Stimulated activated CD8-positive, alpha-beta memory T cell treated with anti-CD3 and anti-CD28 coated beads, Interleukin-4, amount 100 ng/mL, for 24 hours (primary cell): ENCODE data around the gene CERS6.
"Not testable (repeated sequence)": the region's sequence is repeated elsewhere in the genome, so short reads cannot be mapped to it uniquely, and the experiment has no call there.

ENCODE experiments used
- DNase-seq: peaks from one replicate; pipeline ENCODE4 v3.0.0-alpha.2; 2020; ENCODE audit warnings: low read depth

Gene CERS6

GRCh38 chr2:168502852-168503251 is 46.8 kb downstream of the CERS6 start:
- DNase-seq = not testable (repeated sequence)

- DNase-seq = no peak
Measured at GRCh38 chr2:168503901-168504300, 47.8 kb downstream of the CERS6 start.

- DNase-seq = no peak
Measured at GRCh38 chr2:168504323-168504722, 48.3 kb downstream of the CERS6 start.

- no peak for DNase-seq
Measured at GRCh38 chr2:168510125-168510756, 54.2 kb downstream of the CERS6 start.

- no peak for DNase-seq
Measured at GRCh38 chr2:168514692-168515091, 58.6 kb downstream of the CERS6 start.

GRCh38 chr2:168515502-168515901 is 59.4 kb downstream of the CERS6 start:
- no peak for DNase-seq

GRCh38 chr2:168517816-168518215 is 61.7 kb downstream of the CERS6 start:
- no peak for DNase-seq

GRCh38 chr2:168518555-168519066 is 62.5 kb downstream of the CERS6 start:
- DNase-seq = no peak

GRCh38 chr2:168519534-168520308 is 63.6 kb downstream of the CERS6 start:
- no peak for DNase-seq

- no peak for DNase-seq
Measured at GRCh38 chr2:168521053-168521741, 65.1 kb downstream of the CERS6 start.

- DNase-seq = no peak
Measured at GRCh38 chr2:168522446-168522845, 66.4 kb downstream of the CERS6 start.

- no peak for DNase-seq
Measured at GRCh38 chr2:168524005-168524404, 67.9 kb downstream of the CERS6 start.

- DNase-seq = no peak
Measured at GRCh38 chr2:168525020-168525419, 68.9 kb downstream of the CERS6 start.

- no peak for DNase-seq
Measured at GRCh38 chr2:168525716-168526446, 69.8 kb downstream of the CERS6 start.

GRCh38 chr2:168526641-168527040 is 70.6 kb downstream of the CERS6 start:
- DNase-seq = no peak

- DNase-seq = no peak
Measured at GRCh38 chr2:168528016-168528415, 71.9 kb downstream of the CERS6 start.

- DNase-seq = no peak
Measured at GRCh38 chr2:168528469-168528868, 72.4 kb downstream of the CERS6 start.

- DNase-seq = no peak
Measured at GRCh38 chr2:168529054-168529833, 73.2 kb downstream of the CERS6 start.

GRCh38 chr2:168529900-168530561 is 74.0 kb downstream of the CERS6 start:
- DNase-seq = no peak

GRCh38 chr2:168530982-168531622 is 75.0 kb downstream of the CERS6 start:
- DNase-seq = no peak
